Neural cell (in vitro differentiated cells): Measurements from ENCODE around the gene OR51G1. TPM values are rescaled to one million over a fixed set of nuclear protein-coding genes. Genes with fewer than 3 reads are reported as not detected.

Experiments used
- H2AFZ ChIP-seq: fragments of 200-600, 300-800 bp; sonication (generic), shearing (Covaris generic); 2 replicates; pipeline ENCODE4 v1.6.0; 2014; ENCODE audit warnings: low read depth, mild to moderate bottlenecking, antibody characterized with exemption, low read length, moderate library complexity
- H3F3A ChIP-seq: fragments of 200-600 bp; shearing (Covaris generic); 2 replicates; pipeline ENCODE4 v1.6.1; 2016; ENCODE audit warnings: mild to moderate bottlenecking, moderate library complexity, mixed read lengths, antibody characterized with exemption, low read length; ENCODE audit not compliant: insufficient read depth, poor library complexity, severe bottlenecking
- H3K27ac ChIP-seq: fragments of 200-600, 300-800 bp; sonication (generic), shearing (Covaris generic); 2 replicates; pipeline ENCODE4 v1.5.1; 2014; ENCODE audit warnings: mild to moderate bottlenecking, low read length, moderate library complexity
- H3K27me3 ChIP-seq: fragments of 300-800, 200-600 bp; sonication (generic), shearing (Covaris generic); 2 replicates; pipeline ENCODE4 v1.6.0; 2014; ENCODE audit warnings: mild to moderate bottlenecking, low read depth, low read length, moderate library complexity; ENCODE audit not compliant: insufficient read depth
- H3K36me3 ChIP-seq: fragments of 300-800, 200-600 bp; sonication (generic), shearing (Covaris generic); 2 replicates; pipeline ENCODE4 v1.5.1; 2014; ENCODE audit warnings: mild to moderate bottlenecking, antibody characterized with exemption, low read length, moderate library complexity; ENCODE audit not compliant: insufficient read depth
- H3K4me2 ChIP-seq: fragments of 300-800, 200-600 bp; sonication (generic), shearing (Covaris generic); 2 replicates; pipeline ENCODE4 v1.6.0; 2014; ENCODE audit warnings: mild to moderate bottlenecking, low read length
- H3K4me3 ChIP-seq: fragments of 300-800, 200-600 bp; sonication (generic), shearing (Covaris generic); 2 replicates; pipeline ENCODE4 v1.5.1; 2014; ENCODE audit warnings: mild to moderate bottlenecking, low read length, moderate library complexity
- H3K79me2 ChIP-seq: fragments of 200-600 bp; shearing (Covaris generic); replicated peaks from 2 replicates; pipeline ENCODE4 v1.6.0; 2014; ENCODE audit warnings: mild to moderate bottlenecking, low read length, moderate library complexity; ENCODE audit not compliant: insufficient read depth
- H3K9ac ChIP-seq: fragments of 300-800, 200-600 bp; sonication (generic), shearing (Covaris generic); 2 replicates; pipeline ENCODE4 v1.6.1; 2016; ENCODE audit warnings: mild to moderate bottlenecking, low read length, mixed read lengths
- H3K9me2 ChIP-seq: fragments of 200-600 bp; shearing (Covaris generic); 2 replicates; pipeline ENCODE4 v1.6.1; 2016; ENCODE audit warnings: mild to moderate bottlenecking, low read length, mixed read lengths; ENCODE audit not compliant: insufficient read depth
- H3K9me3 ChIP-seq: fragments of 200-600, 300-800 bp; sonication (generic), shearing (Covaris generic); 2 replicates; pipeline ENCODE4 v1.6.1; 2016; ENCODE audit warnings: mild to moderate bottlenecking, mixed run types, low read length, moderate library complexity, mixed read lengths
- H4K20me1 ChIP-seq: fragments of 200-600 bp; shearing (Covaris generic); 2 replicates; pipeline ENCODE4 v1.6.1; 2016; ENCODE audit warnings: mild to moderate bottlenecking, mixed run types; ENCODE audit not compliant: insufficient read depth
- CTCF ChIP-seq: fragments of 450-650 bp; IDR thresholded peaks from 2 replicates; pipeline ENCODE4 v1.5.1; 2014; ENCODE audit warnings: antibody characterized with exemption, mild to moderate bottlenecking, moderate library complexity; ENCODE audit not compliant: poor library complexity, severe bottlenecking
- EP300 ChIP-seq: fragments of 450-650 bp; conservative IDR thresholded peaks from 2 replicates; pipeline ENCODE4 v1.6.1; 2014; ENCODE audit warnings: antibody characterized with exemption, mild to moderate bottlenecking, moderate library complexity; ENCODE audit not compliant: poor library complexity, severe bottlenecking
- EZH2 ChIP-seq: fragments of 200-600, 300-800 bp; shearing (Covaris generic), sonication (generic); IDR thresholded peaks from 2 replicates; pipeline ENCODE4 v1.6.1; 2014; ENCODE audit warnings: antibody characterized with exemption, low read length, borderline replicate concordance, mild to moderate bottlenecking; ENCODE audit not compliant: insufficient read depth, poor library complexity, severe bottlenecking
- MXI1 ChIP-seq: fragments of 450-650 bp; conservative IDR thresholded peaks from 2 replicates; pipeline ENCODE4 v1.6.1; 2014; ENCODE audit warnings: antibody characterized with exemption, mild to moderate bottlenecking; ENCODE audit not compliant: poor library complexity, severe bottlenecking
- POLR2AphosphoS5 ChIP-seq: IDR thresholded peaks from 2 replicates; pipeline ENCODE4 v1.6.1; 2012
- RAD21 ChIP-seq: fragments of 450-650 bp; conservative IDR thresholded peaks from 2 replicates; pipeline ENCODE4 v1.6.1; 2014; ENCODE audit warnings: antibody characterized with exemption, mild to moderate bottlenecking, moderate library complexity
- REST ChIP-seq: IDR thresholded peaks from 2 replicates; pipeline ENCODE4 v1.6.1; 2012; ENCODE audit warnings: borderline replicate concordance
- SMC3 ChIP-seq: fragments of 450-650 bp; conservative IDR thresholded peaks from 2 replicates; pipeline ENCODE4 v1.6.1; 2014; ENCODE audit warnings: antibody characterized with exemption, mild to moderate bottlenecking, moderate library complexity; ENCODE audit not compliant: poor library complexity
- TAF1 ChIP-seq: IDR thresholded peaks from 2 replicates; pipeline ENCODE4 v1.6.1; 2012; ENCODE audit warnings: low read depth
- polyA plus RNA-seq: library from polyadenylated mRNA; depleted of rRNA; stranded (reverse); fragments of >200 nt; gene quantifications from 2 replicates; pipeline ENCODE4 v1.2.3, GENCODE V29; 2014

Gene OR51G1
- polyA plus RNA-seq, 1 donor from 2014 or later: not detected

- Histone ChIP-seq H3K36me3 (no peaks in the 10 kb centered on the region), H4K20me1 (no peaks in the 10 kb centered on the region), H3K9me2 (no peaks in the 10 kb centered on the region), H2AFZ (no peak overlapping the region), H3K27ac (no peak overlapping the region), H3K79me2 (no peaks in the 10 kb centered on the region), H3F3A (no peaks in the 10 kb centered on the region), H3K9me3 (no peaks in the 10 kb centered on the region), H3K4me3 (no peak overlapping the region), H3K4me2 (no peak overlapping the region), H3K27me3 (no peaks in the 10 kb centered on the region), H3K9ac (no peak overlapping the region)
- no peak for TF ChIP-seq RAD21
- TF ChIP-seq POLR2AphosphoS5: no peak
- no peak for TF ChIP-seq CTCF
- no peak for TF ChIP-seq EP300
- no peak for TF ChIP-seq SMC3
- no peak for TF ChIP-seq TAF1
- no peak for TF ChIP-seq EZH2
- no peak for TF ChIP-seq REST
- no peak for TF ChIP-seq MXI1
Observed at GRCh38 chr11:4936745-4937144, 12.6 kb upstream of the OR51G1 start.

- no peak for TF ChIP-seq CTCF
- TF ChIP-seq EP300: no peak
- no peak for TF ChIP-seq POLR2AphosphoS5
- no peak for TF ChIP-seq REST
- no peak for TF ChIP-seq SMC3
- no peak for TF ChIP-seq MXI1
- TF ChIP-seq RAD21: no peak
- TF ChIP-seq TAF1: no peak
- TF ChIP-seq EZH2: no peak
- Histone ChIP-seq H3K9me2 (no peaks in the 10 kb centered on the region), H3K9me3 (no peaks in the 10 kb centered on the region)
Observed at GRCh38 chr11:4932751-4933150, 8.6 kb upstream of the OR51G1 start.

More at GRCh38 chr11:4932751-4933150, 8.6 kb upstream of the OR51G1 start:
- Histone ChIP-seq H3K9ac (no peak overlapping the region), H4K20me1 (no peaks in the 10 kb centered on the region), H3F3A (no peaks in the 10 kb centered on the region), H3K36me3 (no peaks in the 10 kb centered on the region), H3K27ac (no peak overlapping the region), H3K4me3 (no peak overlapping the region), H3K4me2 (no peak overlapping the region), H3K27me3 (no peaks in the 10 kb centered on the region), H3K79me2 (no peaks in the 10 kb centered on the region), H2AFZ (no peak overlapping the region)
